GM19438 (cell line): ENCODE data around the gene ZNF446.
"Not testable (repeated sequence)": the region's sequence is repeated elsewhere in the genome, so short reads cannot be mapped to it uniquely, and the experiment has no call there.

ENCODE experiments used
- ATAC-seq: cut with Tn5 transposase; IDR thresholded peaks from one replicate; pipeline ENCODE4 v1.9.1; 2021; ENCODE audit warnings: low read depth; ENCODE audit not compliant: unreplicated experiment

Gene ZNF446

DNA sequence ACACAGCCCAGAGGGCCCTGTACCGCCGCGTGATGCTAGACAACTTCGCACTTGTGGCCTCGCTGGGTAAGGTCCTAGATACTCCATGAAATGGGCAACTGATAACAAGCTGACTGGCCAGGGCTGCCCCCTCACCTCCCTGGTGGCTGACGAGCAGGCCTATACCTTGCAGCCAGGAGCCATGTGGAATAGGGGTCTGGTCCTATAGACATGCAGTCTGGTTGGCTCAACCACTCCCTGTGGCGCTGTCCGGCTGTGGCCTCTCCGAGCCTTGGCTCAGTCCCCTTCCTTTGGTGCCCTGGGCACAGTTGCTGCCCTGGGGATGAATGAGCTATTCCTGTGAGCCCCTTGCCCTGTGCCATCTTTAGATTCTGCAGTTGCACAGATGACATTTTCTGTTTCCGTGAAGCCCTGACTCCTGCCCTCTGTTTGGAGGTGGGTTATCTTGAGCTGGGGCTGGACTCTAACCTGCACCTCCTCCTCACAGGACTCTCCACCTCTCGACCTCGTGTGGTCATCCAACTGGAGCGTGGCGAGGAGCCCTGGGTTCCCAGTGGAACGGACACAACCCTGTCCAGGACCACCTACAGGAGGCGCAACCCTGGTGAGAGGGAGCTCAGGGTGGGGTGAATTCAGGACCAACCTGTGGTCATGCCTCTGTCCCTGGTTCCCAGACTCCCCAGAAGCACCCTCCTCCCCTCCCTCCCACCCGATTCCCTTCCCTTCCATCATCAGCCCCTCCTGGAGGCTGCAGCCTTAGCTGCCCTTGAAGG lies 6.7 kb upstream of the ZNF446 start:
- no peak for ATAC-seq

DNA sequence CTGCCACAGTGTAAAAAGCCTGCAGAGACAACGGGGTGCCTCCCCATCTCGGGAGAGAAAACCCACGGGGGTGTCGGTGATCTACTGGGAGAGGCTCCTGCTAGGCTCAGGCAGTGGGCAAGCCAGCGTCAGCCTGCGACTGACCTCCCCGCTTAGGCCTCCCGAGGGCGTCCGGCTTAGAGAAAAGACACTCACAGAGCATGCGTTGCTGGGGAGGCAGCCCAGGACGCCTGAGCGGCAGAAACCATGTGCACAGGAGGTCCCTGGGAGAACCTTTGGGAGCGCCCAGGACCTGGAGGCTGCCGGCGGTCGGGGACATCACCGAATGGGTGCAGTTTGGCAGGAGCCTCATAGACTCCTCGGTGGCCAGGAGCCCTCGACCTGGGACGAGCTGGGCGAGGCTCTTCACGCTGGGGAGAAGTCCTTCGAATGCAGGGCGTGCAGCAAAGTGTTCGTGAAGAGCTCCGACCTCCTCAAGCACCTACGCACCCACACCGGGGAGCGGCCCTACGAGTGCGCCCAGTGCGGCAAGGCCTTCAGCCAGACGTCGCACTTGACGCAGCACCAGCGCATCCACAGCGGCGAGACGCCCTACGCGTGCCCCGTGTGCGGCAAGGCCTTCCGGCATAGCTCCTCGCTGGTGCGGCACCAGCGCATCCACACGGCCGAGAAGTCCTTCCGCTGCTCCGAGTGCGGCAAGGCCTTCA lies 5.2 kb upstream of the ZNF446 start:
- not testable (repeated sequence) for ATAC-seq

DNA sequence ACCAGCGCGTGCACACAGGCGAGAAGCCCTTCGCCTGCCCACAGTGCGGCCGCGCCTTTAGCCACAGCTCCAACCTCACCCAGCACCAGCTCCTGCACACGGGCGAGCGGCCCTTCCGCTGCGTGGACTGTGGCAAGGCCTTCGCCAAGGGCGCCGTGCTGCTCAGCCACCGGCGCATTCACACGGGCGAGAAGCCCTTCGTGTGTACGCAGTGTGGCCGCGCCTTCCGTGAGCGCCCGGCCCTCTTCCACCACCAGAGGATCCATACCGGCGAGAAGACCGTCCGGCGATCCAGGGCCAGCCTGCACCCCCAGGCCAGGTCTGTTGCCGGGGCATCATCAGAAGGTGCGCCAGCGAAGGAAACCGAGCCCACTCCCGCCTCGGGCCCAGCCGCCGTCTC lies 4.4 kb upstream of the ZNF446 start:
- no peak for ATAC-seq

DNA sequence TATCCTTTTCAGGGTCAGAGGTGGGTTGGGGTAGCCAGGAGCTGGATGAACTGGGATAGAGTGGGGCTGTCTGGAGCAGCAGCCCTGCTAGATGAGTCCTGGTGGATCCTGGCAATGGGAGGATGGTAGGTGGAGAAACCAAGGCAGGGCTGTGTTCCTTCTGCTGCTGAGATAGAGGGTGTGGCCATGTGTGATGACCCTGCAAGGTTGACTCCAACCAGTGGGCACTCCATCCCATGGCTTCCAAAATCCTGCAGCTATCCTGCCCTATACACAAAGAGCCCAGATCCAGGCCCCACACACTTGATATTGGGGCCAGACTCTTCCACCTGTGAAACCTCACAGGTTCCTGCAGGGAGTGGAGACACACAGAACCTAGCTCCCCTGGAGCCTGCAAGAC lies 2.4 kb upstream of the ZNF446 start:
- ATAC-seq: no peak

DNA sequence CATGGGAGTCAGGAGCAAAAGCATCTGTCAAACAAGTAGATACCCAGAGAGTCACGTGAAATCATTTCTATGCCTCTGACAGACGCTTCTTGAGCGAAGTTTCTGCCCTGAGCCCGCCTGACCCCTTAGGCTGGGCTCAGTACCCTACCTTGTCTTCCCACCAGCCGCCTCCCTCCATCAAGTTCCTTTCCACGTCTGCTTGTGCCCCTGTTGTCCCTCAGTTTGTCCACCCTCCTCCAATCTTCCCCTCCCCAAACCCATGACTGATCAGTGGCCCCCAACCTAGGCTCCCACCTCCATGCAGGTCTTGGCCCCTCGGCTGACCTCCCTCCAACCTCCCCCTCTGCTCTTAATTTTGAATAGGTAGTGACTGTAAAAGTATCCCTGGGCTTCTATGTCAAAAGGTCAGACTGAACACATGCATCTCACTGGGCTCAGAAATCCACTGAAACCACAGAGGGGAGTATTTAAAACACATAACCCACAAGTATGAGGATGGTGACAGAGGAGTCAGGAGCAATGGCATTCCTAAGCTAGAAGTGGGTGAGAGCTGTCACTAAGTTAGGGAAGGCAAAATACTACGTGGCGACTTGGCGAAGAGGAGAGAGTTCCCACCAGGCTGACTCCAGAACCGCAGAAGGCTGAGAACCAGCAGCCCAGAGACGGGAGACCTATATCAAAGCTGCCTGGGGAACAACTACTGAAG lies 1.7 kb upstream of the ZNF446 start:
- no peak for ATAC-seq

DNA sequence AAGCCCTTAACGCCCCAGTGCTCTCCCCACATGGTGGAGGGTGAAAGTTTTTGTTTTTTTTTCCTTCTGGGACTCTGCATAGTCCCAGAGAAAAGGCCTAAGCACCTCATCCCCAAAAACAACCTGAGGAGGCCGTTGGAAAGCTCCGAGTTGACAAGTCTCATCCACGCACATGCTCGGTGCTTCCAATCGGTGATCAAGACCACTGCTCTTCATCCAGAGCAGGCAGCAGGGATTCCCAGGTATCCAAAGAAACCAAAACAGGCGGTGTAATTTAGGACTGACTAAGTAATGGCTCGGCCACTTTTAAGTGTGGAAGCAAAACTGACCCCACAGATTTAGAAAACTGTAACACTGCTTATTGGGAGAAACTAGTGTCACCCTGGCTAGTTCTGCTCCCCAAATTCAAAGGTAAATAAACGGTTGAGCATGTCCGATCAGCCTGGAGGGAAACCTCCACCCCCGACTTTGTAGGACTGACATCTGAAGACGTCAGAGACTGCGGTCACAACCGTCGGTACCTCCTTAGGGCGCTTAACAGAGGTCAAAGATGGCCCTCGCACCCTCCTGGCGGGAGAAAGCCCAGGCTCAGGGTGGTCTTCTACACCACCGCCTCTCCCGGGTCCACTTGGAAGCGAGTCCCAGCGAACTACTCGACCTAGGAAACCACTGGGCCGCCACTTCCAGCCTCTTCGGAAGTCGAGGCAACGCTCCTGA lies 997 bp upstream of the ZNF446 start:
- ATAC-seq: peak; percentile 3

DNA sequence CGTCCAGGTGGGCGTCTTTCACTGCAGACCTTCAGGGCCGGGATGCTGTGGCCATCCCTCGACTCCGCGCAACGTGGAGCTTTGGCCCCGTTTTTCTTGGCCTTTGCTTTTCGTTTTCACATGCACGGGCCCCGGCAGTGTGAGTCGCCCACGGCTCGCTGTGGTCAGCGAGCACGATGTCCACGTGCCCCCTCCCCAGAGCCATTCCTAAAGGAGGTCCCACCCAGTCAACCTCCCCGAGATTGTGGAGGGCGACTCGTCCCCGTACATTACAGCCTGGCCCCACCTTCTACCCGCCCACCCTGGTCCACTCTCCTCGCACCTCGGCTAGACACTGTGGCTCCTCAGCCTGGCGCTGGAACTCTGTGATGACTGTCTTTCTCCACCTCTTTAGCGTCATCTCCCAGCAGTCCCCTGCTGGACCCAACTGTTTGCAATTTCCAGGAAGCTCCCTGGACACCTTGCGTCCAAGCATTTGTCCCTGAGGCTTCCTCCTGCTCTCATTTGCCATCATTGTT lies 405 bp downstream of the ZNF446 start:
- no peak for ATAC-seq

DNA sequence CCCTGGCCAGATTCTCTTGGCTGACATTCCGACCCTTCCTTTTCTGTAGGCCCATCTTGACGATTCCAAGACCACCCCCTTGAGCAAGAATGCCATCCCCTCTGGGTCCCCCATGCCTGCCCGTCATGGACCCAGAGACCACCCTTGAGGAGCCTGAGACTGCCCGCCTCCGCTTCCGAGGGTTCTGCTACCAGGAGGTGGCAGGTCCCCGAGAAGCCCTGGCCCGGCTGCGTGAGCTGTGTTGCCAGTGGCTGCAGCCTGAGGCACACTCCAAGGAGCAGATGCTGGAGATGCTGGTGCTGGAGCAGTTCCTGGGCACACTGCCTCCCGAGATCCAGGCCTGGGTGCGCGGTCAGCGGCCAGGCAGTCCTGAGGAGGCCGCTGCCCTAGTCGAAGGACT lies 978 bp downstream of the ZNF446 start:
- ATAC-seq: no peak

DNA sequence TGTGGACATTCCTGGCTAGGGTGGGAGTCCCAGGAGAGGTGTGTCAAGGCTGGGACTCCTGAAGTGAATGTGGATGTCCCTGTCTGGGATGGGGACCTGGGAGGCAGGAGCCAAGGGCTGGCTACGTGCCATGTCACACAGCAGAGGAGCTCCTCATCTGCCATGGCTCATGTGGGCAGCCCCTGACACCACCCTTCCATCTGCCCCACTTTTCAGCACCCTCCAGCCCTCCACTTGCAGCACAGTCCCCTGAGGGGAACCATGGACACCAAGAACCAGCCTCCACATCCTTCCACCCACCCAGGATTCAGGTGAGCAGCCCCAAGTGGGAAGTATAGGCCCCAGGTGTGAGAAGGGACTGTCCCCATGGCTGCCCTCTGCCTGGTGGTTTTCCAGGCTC lies 1.7 kb downstream of the ZNF446 start:
- no peak for ATAC-seq

DNA sequence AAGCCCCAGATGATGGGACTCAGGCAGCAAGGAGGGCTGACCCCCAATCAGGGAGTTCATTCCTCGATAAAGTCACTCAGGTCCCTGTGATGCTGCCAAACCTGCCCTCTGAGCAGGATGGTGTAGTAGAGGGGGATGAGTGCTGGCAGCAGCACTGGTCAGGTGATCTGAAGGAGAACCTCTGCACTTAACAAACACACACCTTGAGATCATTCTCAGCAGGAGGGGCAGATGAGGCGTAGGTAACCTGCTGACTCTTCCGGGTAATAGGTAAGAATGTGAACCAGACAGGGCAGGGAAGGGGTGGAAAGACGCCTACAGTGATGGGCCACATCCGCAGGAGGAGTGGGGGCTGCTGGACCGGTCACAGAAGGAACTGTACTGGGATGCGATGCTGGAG lies 3.2 kb downstream of the ZNF446 start:
- no peak for ATAC-seq

DNA sequence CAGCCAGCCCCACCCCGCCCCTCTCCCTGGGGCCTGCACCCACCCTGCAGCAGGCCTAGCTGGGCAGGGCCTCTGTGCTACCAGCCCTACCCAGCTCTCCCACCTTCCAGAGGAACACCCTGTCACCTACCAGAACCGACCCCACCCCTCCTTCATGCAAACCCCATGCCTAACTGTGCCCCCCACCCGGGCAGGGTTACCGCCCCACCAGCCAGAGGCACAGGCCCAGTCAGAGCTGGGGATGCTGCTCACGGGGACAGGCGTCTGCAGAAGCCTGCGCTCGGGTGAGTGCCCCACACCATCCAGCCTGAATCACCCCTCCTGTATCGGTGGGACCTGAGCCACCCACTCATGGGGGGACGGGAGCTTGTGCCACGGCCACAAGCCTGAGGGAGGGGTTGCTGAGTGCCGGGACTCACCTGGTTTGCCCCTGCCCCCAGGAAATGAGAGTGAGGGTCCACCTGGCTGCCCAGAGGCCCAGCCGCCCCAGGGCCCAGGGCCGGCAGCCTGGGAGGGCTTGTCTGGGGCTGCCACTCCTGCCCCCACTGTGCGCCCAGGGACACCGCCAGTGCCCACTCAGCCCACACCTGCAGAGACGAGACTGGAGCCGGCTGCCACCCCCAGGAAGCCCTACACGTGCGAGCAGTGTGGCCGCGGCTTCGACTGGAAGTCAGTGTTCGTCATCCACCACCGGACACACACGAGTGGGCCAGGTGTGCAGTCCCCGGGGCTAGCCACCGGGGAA lies 3.8 kb downstream of the ZNF446 start:
- ATAC-seq: no peak

DNA sequence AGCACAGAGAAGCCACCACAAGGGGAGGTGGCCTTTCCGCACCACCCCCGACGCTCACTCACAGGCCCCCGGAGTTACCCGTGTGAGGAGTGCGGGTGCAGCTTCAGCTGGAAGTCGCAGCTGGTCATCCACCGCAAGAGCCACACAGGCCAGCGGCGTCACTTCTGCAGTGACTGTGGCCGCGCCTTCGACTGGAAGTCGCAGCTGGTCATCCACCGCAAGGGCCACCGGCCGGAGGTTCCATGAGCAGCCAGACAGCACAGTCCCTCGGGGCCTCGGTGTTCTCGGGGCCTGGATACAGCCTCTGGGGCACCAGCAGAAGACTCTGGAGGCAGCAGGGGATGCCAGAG lies 4.3 kb downstream of the ZNF446 start:
- ATAC-seq: no peak

DNA sequence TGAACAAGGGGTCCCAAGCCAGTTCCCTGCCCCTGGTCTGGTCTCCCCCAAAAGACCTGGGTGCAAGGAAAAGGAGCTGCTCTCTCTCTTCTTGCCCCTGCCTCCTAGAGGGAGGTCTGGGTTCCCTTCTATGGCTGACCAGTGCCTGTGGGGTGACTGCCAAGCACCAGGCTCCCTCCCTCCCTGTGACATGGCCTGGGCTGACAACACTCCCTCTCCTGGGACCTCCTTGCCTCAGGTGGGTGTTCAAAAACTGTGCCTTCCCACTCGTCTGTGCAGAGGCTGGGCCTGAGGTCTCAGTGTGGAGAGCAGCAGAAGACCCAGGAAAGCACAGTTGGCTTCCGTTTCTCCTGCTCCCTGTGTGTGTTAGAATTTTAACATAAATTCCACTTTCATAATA lies 4.7 kb downstream of the ZNF446 start:
- no peak for ATAC-seq

DNA sequence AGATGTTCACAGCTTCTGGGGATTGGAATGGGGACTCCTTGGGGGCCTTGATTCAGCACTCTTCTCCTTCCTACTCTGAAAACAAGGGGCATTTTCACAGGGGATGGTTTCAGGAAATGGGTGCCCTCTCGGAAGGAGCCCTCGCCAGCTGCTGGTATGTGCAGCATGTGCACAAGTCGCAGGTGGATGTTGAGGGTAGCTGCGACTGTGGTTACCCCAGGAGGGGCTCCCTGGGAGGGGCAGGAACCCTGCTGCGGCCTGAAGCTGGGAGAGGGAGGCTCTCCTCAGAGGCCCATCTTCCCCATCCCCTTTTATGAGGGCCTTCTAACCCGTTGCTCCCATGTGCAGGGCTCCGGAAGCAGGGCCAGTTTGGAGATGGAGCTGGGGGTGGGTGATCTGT lies 6.2 kb downstream of the ZNF446 start:
- no peak for ATAC-seq

DNA sequence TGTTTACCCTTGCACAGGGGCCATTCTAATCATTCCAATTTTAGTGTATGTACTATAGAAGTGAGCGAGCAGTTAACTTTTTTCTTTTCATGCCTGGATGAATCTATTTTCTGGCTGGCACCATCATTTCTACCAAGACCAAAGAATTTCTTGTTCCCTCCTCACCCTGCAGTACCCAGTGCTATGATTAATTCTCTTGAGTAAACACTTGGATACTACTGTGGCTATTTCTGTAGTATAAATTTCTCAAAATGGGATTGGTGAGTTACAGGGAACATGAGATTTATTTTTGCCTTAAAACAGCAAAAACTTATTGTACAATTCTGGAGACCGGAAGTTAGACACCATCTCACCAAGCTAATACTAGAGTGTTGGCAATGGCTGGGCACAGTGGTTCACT lies 7.6 kb downstream of the ZNF446 start:
- no peak for ATAC-seq

DNA sequence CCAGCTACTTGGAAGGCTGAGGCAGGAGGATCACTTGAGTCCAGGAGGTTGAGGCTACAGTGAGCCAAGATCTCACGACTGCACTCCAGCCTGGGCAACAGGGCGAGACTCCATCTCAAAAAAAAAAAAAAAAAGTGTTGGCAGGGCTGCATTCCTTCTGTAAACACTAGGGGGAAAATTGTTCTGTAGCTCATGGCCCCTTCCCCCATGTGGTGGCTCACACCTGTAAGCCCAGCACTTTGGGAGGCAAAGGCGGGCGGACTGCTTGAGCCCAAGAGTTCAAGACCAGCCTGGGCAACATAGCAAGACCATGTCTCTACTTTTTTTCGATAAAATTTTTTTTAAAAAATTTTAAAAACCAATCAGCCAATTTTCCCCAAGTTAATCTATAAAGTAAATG lies 8.2 kb downstream of the ZNF446 start:
- not testable (repeated sequence) for ATAC-seq

DNA sequence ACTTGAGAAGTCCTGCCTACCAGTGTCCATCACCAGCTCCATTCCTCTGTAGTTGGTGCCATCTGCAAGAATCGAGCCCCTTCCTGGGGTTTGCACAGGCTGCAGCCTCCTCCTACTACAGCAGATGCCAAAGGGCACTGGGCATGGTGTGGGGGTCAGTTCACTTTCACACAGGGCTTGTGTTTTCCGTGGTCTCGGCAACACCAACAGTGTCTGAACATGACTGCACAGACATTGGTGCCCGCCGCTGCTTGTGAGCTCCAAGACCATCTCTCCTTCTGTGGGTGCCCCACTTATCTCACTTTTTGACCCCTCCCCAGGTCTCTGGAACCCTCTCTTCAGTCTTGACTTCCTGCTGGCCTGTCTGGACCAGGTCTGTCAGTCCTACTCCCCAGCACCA lies 15.2 kb downstream of the ZNF446 start:
- ATAC-seq: no peak

DNA sequence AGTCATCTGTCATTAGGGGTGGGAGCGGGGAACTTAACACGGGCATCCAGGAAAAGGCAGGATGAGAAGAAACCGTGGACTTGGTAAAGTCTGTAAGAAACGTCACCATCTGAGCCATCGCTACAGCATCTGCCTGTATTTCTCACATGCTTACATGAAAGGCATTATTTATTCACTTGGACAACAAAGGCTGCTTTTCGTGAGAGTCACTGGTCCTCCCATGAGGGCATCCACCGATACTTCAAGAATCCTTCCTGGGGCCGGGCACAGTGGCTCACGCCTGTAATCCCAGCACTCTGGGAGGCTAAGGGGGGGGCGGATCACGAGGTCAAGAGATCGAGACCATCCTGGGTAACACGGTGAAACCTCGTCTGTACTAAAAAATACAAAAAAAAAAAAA lies 16.1 kb downstream of the ZNF446 start:
- no peak for ATAC-seq

DNA sequence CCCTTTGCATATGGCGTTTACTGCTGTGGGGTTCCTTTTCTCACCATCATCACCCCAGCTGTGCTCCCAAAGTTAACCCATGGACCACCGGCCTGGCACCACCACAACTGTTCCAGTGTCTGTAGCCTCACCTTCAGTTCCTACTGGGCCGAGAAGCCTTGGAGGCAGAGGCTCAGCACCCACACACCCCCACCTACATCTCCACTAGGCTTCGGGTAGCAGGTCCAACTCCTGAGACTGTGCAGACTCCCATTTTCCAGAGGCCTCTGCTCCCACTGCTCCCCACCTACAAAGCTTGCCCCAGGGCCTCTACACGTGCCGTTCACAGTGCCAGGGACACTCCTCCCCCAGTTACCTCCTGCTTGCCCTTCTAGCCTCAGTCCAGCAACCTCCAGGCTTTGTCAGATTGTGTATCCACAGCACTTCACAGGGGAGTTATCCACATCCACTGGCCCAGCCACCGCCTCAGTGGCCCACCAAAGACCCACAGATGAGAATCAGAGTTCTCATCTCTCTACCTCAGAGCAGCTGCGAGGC lies 21.6 kb downstream of the ZNF446 start:
- no peak for ATAC-seq
